CD8-positive, alpha-beta memory T cell (primary cell): ENCODE data around the gene SGPP2. TPM values are rescaled to one million over a fixed set of nuclear protein-coding genes. Genes with fewer than 3 reads are reported as not detected.
"Not testable (repeated sequence)": the region's sequence is repeated elsewhere in the genome, so short reads cannot be mapped to it uniquely, and the experiment has no call there.

Experiments used
- CTCF ChIA-PET: fragments of 350-600 bp; sonication (Branson Sonifier 250); formaldehyde crosslinking; loops from one replicate; lab custom pipeline; 2021; ENCODE audit warnings: antibody characterized with exemption; lab: Charles Lee
- POLR2A ChIA-PET: fragments of 350-600 bp; sonication (Branson Sonifier 250); formaldehyde crosslinking; loops from one replicate; lab custom pipeline; 2021; ENCODE audit warnings: antibody characterized with exemption; lab: Charles Lee
- DNase-seq, 5 donors: peaks; one replicate each; pipeline versions ENCODE4 v3.0.0 to v3.0.0-alpha.2; 2020 to 2022; ENCODE audit warnings: mixed read lengths in 1 of 5
- H3K27ac ChIP-seq: one replicate; pipeline ENCODE4 v1.7.0; 2013; ENCODE audit warnings: low read depth, mild to moderate bottlenecking, low read length, moderate library complexity
- H3K27me3 ChIP-seq: 2 replicates; pipeline ENCODE4 v1.7.0; 2013; ENCODE audit warnings: low read length, mild to moderate bottlenecking; ENCODE audit not compliant: insufficient read depth, poor library complexity, severe bottlenecking
- H3K36me3 ChIP-seq: 2 replicates; pipeline ENCODE4 v1.7.0; 2013; ENCODE audit warnings: mild to moderate bottlenecking, low read length, moderate library complexity; ENCODE audit not compliant: insufficient read depth
- H3K4me1 ChIP-seq: 2 replicates; pipeline ENCODE4 v1.7.0; 2013; ENCODE audit warnings: mild to moderate bottlenecking, low read length, moderate library complexity; ENCODE audit not compliant: insufficient read depth
- H3K4me3 ChIP-seq: 2 replicates; pipeline ENCODE4 v1.7.0; 2013; ENCODE audit warnings: mild to moderate bottlenecking, low read length
- H3K9me3 ChIP-seq: 2 replicates; pipeline ENCODE4 v1.7.0; 2013; ENCODE audit warnings: mild to moderate bottlenecking, low read length
- H3K27ac Mint-ChIP-seq, 8 donors: one replicate each; pipeline ENCODE4 v1.8.0; 2020 to 2021; ENCODE audit warnings: mixed read lengths in 8 of 8, mild to moderate bottlenecking in 6 of 8, inconsistent platforms in 3 of 8, moderate library complexity in 3 of 8
- H3K27me3 Mint-ChIP-seq, 2 donors: one replicate each; pipeline ENCODE4 v1.8.0; 2020 to 2021; ENCODE audit warnings: mixed read lengths in 2 of 2, mild to moderate bottlenecking in 1 of 2, moderate library complexity in 1 of 2
- H3K36me3 Mint-ChIP-seq, 3 donors: one replicate each; pipeline ENCODE4 v1.8.0; 2020 to 2021; ENCODE audit warnings: mixed read lengths in 3 of 3, inconsistent platforms in 1 of 3, mild to moderate bottlenecking in 1 of 3
- H3K4me1 Mint-ChIP-seq, 3 donors: one replicate each; pipeline ENCODE4 v1.8.0; 2020 to 2021; ENCODE audit warnings: mixed read lengths in 3 of 3, inconsistent platforms in 1 of 3, mild to moderate bottlenecking in 1 of 3
- H3K4me3 Mint-ChIP-seq, 7 donors: one replicate each; pipeline ENCODE4 v1.8.0; 2020 to 2021; ENCODE audit warnings: mixed read lengths in 7 of 7, mild to moderate bottlenecking in 6 of 7, moderate library complexity in 4 of 7, inconsistent platforms in 2 of 7
- H3K9me3 Mint-ChIP-seq, 5 donors: one replicate each; pipeline ENCODE4 v1.8.0; 2020 to 2022; ENCODE audit warnings: mixed read lengths in 5 of 5, mild to moderate bottlenecking in 3 of 5, moderate library complexity in 2 of 5, inconsistent platforms in 1 of 5
- polyA plus RNA-seq: library from polyadenylated mRNA; unstranded; fragments of 300-500 nt; fragmentation: Illumina TruSeq; gene quantifications from one replicate; pipeline ENCODE4 v1.2.3, GENCODE V29; 2021
- total RNA-seq, 2 experiments: library from RNA; stranded (reverse); gene quantifications; one replicate each; pipeline ENCODE4 v1.2.3, GENCODE V29; 2021

Gene SGPP2
- total and polyA plus RNA-seq, 3 experiments from 2014 or later: 2.2 to 7.6 (median 6.5) TPM

GRCh38 chr2:222569826-222570225 lies 145.5 kb downstream of the SGPP2 start:
- Histone ChIP-seq H3K27me3 (no peaks in the 10 kb centered on the region), H3K4me3 (no peak overlapping the region), H3K9me3 (no peaks in the 10 kb centered on the region), H3K4me1 (no peaks in the 10 kb centered on the region), H3K36me3 (no peaks in the 10 kb centered on the region), H3K27ac (no peak overlapping the region)
- Mint-ChIP-seq H3K4me1 (peaks cover 0 to 5% (median 0%) of the 10 kb centered on the region in 3 donors), H3K4me3 (no peak overlapping the region), H3K36me3 (peaks cover 0 to 67% (median 28%) of the 10 kb centered on the region in 3 donors), H3K27ac (no peak overlapping the region), H3K27me3 (no peaks in the 10 kb centered on the region), H3K9me3 (no peaks in the 10 kb centered on the region)
- no peak for DNase-seq
- ChIA-PET CTCF (no interaction called here), POLR2A (no interaction called here)

- peaks cover 0 to 5% (median 0%) of the 10 kb centered on the region in 3 donors for H3K4me1 Mint-ChIP-seq
- no peak overlapping the region for H3K4me3 Mint-ChIP-seq
- ChIA-PET POLR2A (no interaction called here), CTCF (no interaction called here)
- H3K36me3 Mint-ChIP-seq: peaks cover 0 to 62% (median 28%) of the 10 kb centered on the region in 3 donors
- H3K9me3 Mint-ChIP-seq: no peaks in the 10 kb centered on the region
- DNase-seq: no peak
- Histone ChIP-seq H3K27me3 (no peaks in the 10 kb centered on the region), H3K9me3 (no peaks in the 10 kb centered on the region), H3K4me1 (no peaks in the 10 kb centered on the region), H3K27ac (no peak overlapping the region), H3K36me3 (no peaks in the 10 kb centered on the region), H3K4me3 (no peak overlapping the region)
- H3K27me3 Mint-ChIP-seq: no peaks in the 10 kb centered on the region
- peak overlapping the region in 2 of 8 donors; percentile 30 to 55 for H3K27ac Mint-ChIP-seq
These were observed 147.9 kb downstream of the SGPP2 start for GRCh38 chr2:222572264-222572721.

- peaks cover 0 to 63% (median 29%) of the 10 kb centered on the region in 3 donors for H3K36me3 Mint-ChIP-seq
- Histone ChIP-seq H3K36me3 (no peaks in the 10 kb centered on the region), H3K4me3 (no peak overlapping the region), H3K27me3 (no peaks in the 10 kb centered on the region), H3K9me3 (no peaks in the 10 kb centered on the region), H3K4me1 (no peaks in the 10 kb centered on the region), H3K27ac (no peak overlapping the region)
- no peak overlapping the region for H3K4me3 Mint-ChIP-seq
- ChIA-PET CTCF (no interaction called here), POLR2A (no interaction called here)
- no peaks in the 10 kb centered on the region for H3K27me3 Mint-ChIP-seq
- DNase-seq: no peak
- H3K9me3 Mint-ChIP-seq: no peaks in the 10 kb centered on the region
- peak overlapping the region in 2 of 8 donors; percentile 42 to 83 for H3K27ac Mint-ChIP-seq
- peaks cover 0 to 5% (median 0%) of the 10 kb centered on the region in 3 donors for H3K4me1 Mint-ChIP-seq
These were observed 148.4 kb downstream of the SGPP2 start for GRCh38 chr2:222572751-222573174.

DNA sequence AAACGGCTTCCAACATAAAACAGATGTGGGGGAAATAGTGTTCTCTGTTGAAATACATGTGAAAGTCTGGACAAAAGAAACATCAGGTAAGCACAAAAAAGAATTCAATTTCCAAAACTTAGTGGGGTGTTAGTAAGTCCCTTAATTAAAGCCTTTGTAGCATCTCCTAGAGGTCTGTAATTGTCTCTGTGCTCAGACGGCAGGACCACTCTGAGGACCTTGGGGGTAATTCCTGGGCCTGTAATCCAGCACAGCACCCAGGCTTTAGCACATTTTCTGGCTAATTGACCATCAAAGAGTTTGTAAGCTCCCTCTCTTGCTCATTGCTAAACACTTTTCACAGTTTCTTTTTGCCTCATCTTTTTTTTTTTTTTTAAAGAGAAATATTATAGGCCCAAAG lies 151.3 kb downstream of the SGPP2 start:
- Histone ChIP-seq H3K36me3 (no peaks in the 10 kb centered on the region), H3K4me1 (no peaks in the 10 kb centered on the region), H3K9me3 (no peaks in the 10 kb centered on the region), H3K27me3 (no peaks in the 10 kb centered on the region), H3K27ac (no peak overlapping the region), H3K4me3 (no peak overlapping the region)
- DNase-seq: no peak
- H3K4me1 Mint-ChIP-seq: peaks cover 0 to 5% (median 0%) of the 10 kb centered on the region in 3 donors
- H3K27ac Mint-ChIP-seq: peak overlapping the region in 1 of 8 donors; percentile 39
- H3K4me3 Mint-ChIP-seq: no peak overlapping the region
- peaks cover 0 to 68% (median 30%) of the 10 kb centered on the region in 3 donors for H3K36me3 Mint-ChIP-seq
- no peaks in the 10 kb centered on the region for H3K27me3 Mint-ChIP-seq
- no peaks in the 10 kb centered on the region for H3K9me3 Mint-ChIP-seq
- ChIA-PET POLR2A (interaction anchor here (0.7 kb wide), 1 partner anchor 39 kb away, joined by 3 read pairs; no protein-coding TSS in a partner anchor), CTCF (no interaction called here)

- Mint-ChIP-seq H3K4me3 (no peak overlapping the region), H3K27me3 (no peaks in the 10 kb centered on the region), H3K4me1 (peaks cover 0 to 5% (median under 1%) of the 10 kb centered on the region in 3 donors), H3K27ac (peak overlapping the region in 2 of 8 donors; percentile 1 to 61), H3K9me3 (no peaks in the 10 kb centered on the region), H3K36me3 (peaks cover 0 to 63% (median 24%) of the 10 kb centered on the region in 3 donors)
- POLR2A ChIA-PET: interaction anchor here (0.7 kb wide), 1 partner anchor 38 kb away, joined by 3 read pairs; no protein-coding TSS in a partner anchor
- Histone ChIP-seq H3K4me1 (no peaks in the 10 kb centered on the region), H3K27ac (no peak overlapping the region), H3K9me3 (no peaks in the 10 kb centered on the region), H3K36me3 (no peaks in the 10 kb centered on the region), H3K27me3 (no peaks in the 10 kb centered on the region), H3K4me3 (no peak overlapping the region)
- DNase-seq: no peak
- CTCF ChIA-PET: no interaction called here
These were observed 152.1 kb downstream of the SGPP2 start for GRCh38 chr2:222576171-222577081.

GRCh38 chr2:222577341-222577740 lies 153.0 kb downstream of the SGPP2 start:
- no peak overlapping the region for H3K27ac ChIP-seq
- peaks cover 0 to 59% (median 21%) of the 10 kb centered on the region in 3 donors for H3K36me3 Mint-ChIP-seq
- H3K27me3 ChIP-seq: no peaks in the 10 kb centered on the region
- no peaks in the 10 kb centered on the region for H3K9me3 ChIP-seq
- ChIA-PET POLR2A (no interaction called here), CTCF (no interaction called here)
- DNase-seq: no peak
- peaks cover 4 to 9% (median 5%) of the 10 kb centered on the region in 3 donors for H3K4me1 Mint-ChIP-seq
- peak overlapping the region in 1 of 8 donors; percentile 35 for H3K27ac Mint-ChIP-seq
- H3K36me3 ChIP-seq: no peaks in the 10 kb centered on the region
- H3K9me3 Mint-ChIP-seq: no peaks in the 10 kb centered on the region
- H3K4me1 ChIP-seq: no peaks in the 10 kb centered on the region
- H3K4me3 ChIP-seq: no peak overlapping the region
- no peak overlapping the region for H3K4me3 Mint-ChIP-seq
- H3K27me3 Mint-ChIP-seq: no peaks in the 10 kb centered on the region

GRCh38 chr2:222582928-222583327 lies 158.6 kb downstream of the SGPP2 start:
- Histone ChIP-seq H3K36me3 (no peaks in the 10 kb centered on the region), H3K4me1 (no peaks in the 10 kb centered on the region), H3K27me3 (no peaks in the 10 kb centered on the region), H3K4me3 (no peak overlapping the region), H3K27ac (no peak overlapping the region), H3K9me3 (no peaks in the 10 kb centered on the region)
- peak overlapping the region in 2 of 8 donors; percentile 29 to 64 for H3K27ac Mint-ChIP-seq
- no peaks in the 10 kb centered on the region for H3K27me3 Mint-ChIP-seq
- no peaks in the 10 kb centered on the region for H3K9me3 Mint-ChIP-seq
- ChIA-PET POLR2A (no interaction called here), CTCF (no interaction called here)
- no peak overlapping the region for H3K4me3 Mint-ChIP-seq
- H3K4me1 Mint-ChIP-seq: peaks cover 11 to 17% (median 17%) of the 10 kb centered on the region in 3 donors
- peaks cover 27 to 64% (median 27%) of the 10 kb centered on the region in 3 donors for H3K36me3 Mint-ChIP-seq
- DNase-seq: no peak

DNA sequence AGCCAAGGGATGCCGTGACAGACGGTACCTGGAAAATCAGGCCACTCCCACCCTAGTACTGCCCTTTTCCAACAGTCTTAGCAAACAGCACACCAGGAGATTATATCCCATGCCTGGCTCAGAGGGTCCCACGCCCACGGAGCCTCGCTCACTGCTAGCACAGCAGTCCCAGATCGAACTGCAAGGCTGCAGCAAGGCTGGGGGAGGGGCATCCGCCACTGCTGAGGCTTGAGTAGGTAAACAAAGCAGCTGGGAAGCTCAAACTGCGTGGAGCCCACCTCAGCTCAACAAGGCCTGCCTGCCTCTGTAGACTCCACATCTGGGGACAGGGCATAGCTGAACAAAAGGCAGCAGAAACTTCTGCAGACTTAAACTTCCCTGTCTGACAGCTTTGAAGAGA lies 160.2 kb downstream of the SGPP2 start:
- H3K27me3 ChIP-seq, POLR2A ChIA-PET, H3K27ac ChIP-seq, H3K27me3 Mint-ChIP-seq, H3K4me3 Mint-ChIP-seq, H3K4me1 ChIP-seq, DNase-seq, H3K36me3 ChIP-seq, H3K9me3 ChIP-seq, CTCF ChIA-PET, H3K9me3 Mint-ChIP-seq, H3K4me3 ChIP-seq, H3K27ac Mint-ChIP-seq: not testable (repeated sequence)
- Mint-ChIP-seq H3K4me1 (peaks cover 14 to 21% (median 17%) of the 10 kb centered on the region in 3 donors), H3K36me3 (peaks cover 25 to 60% (median 27%) of the 10 kb centered on the region in 3 donors)
